ENCODE data around the gene BSDC1. TPM values are rescaled to one million over a fixed set of nuclear protein-coding genes. Genes with fewer than 3 reads are reported as not detected.

Gene BSDC1
- total and polyA plus RNA-seq, 10 of the 15 experiments (the other 5 are each of a cell fraction or from before 2014, with no cell fraction given), result 3.0 to 39.7 (median 22.8) TPM

- intact Hi-C loops (cut with micrococcal nuclease; ENCODE audit: unreplicated experiment), result no loop called here
- CTCF ChIA-PET, result interaction anchor here (2.0 to 5.2 kb wide), 3 partner anchors 8 to 114 kb away, joined by 7 to 29 read pairs (median 20); no protein-coding TSS in a partner anchor
Observed at GRCh38 chr1:32329931-32330466, 64.2 kb downstream of the BSDC1 start.

More at GRCh38 chr1:32329931-32330466, 64.2 kb downstream of the BSDC1 start:
- no TSS peak for BruUV-seq (replicated peaks)
- SMC1A ChIA-PET (ENCODE audit: uncharacterized antibody, unreplicated experiment), result no interaction called here
- no peak for TF ChIP-seq PRDM15 (CRISPR knock-in tag; IDR thresholded peaks at IDR 0.05)
- TF ChIP-seq ZNF687 (IDR thresholded peaks at IDR 0.05), result no peak
- no peak for TF ChIP-seq RAD51 (IDR thresholded peaks at IDR 0.05)
- no peak for TF ChIP-seq BHLHE40 (IDR thresholded peaks at IDR 0.05; ENCODE audit: borderline replicate concordance in 1 of 2, low read depth in 2 of 2, low read length in 1 of 2)
- no peak for TF ChIP-seq SMAD1 (IDR thresholded peaks at IDR 0.05; ENCODE audit: low read depth, partially characterized antibody)
- TF ChIP-seq POU2F2 (IDR thresholded peaks at IDR 0.05; ENCODE audit: borderline replicate concordance, low read depth, low read length), result no peak
- TF ChIP-seq MTA3 (IDR thresholded peaks at IDR 0.05; ENCODE audit: borderline replicate concordance, low read length), result no peak
- TF ChIP-seq EED (IDR thresholded peaks at IDR 0.05; ENCODE audit: low read depth), result no peak
- Histone ChIP-seq H3K9me3 (replicated peaks; ENCODE audit: control insufficient read depth, insufficient read depth, low read length) (no peaks in the 10 kb centered on the region), H3K9ac (ENCODE audit: control insufficient read depth, insufficient read depth, low read length) (no peak overlapping the region), H3K4me1 (ENCODE audit: control insufficient read depth, insufficient read depth, low read length) (peaks cover 16% of the 10 kb centered on the region), H3K4me2 (ENCODE audit: control insufficient read depth, insufficient read depth) (no peak overlapping the region), H3K4me3 (no peak overlapping the region), H3K79me2 (ENCODE audit: control insufficient read depth, insufficient read depth, low read length) (peaks cover 18% of the 10 kb centered on the region), H3K27me3 (replicated peaks in 1 of 2; ENCODE audit: control insufficient read depth in 2 of 2, insufficient read depth in 2 of 2, low read length in 1 of 2) (no peaks in the 10 kb centered on the region), H4K20me1 (ENCODE audit: control insufficient read depth, insufficient read depth) (no peaks in the 10 kb centered on the region; the same call in 1 of the 2 replicates), H3K27ac (ENCODE audit: control insufficient read depth, insufficient read depth) (no peak overlapping the region), H3K36me3 (ENCODE audit: control insufficient read depth in 2 of 2, insufficient read depth in 2 of 2, low read length in 1 of 2) (peaks cover 46 to 56% of the 10 kb centered on the region in 2 experiments), H2AFZ (ENCODE audit: control insufficient read depth, low read depth, low read length) (no peak overlapping the region)
- ATAC-seq, result no peak
- WGBS (ENCODE audit: insufficient coverage, insufficient replicate concordance, low lambda C conversion rate, missing lambda C conversion rate), result 53% methylated on average over 4 of the region's 4 CpGs
- POLR2A ChIA-PET, result no interaction called here
- FAIRE-seq, result no peak
- no peak for DNase-seq (ENCODE audit: low read depth, low spot score)
- RAD21 ChIA-PET (ENCODE audit: unreplicated experiment), result interaction anchor here (0.8 to 2.0 kb wide), 2 partner anchors 65 to 114 kb away, joined by 3 to 7 read pairs; partner anchors contain the start of gene BSDC1
- in situ Hi-C loops (cut with MboI), result no loop called here

Measured in GM12878 (cell line).